Measurements from ENCODE around the gene OR2G6.
"Not testable (repeated sequence)": the region's sequence is repeated elsewhere in the genome, so short reads cannot be mapped to it uniquely, and the experiment has no call there.

GRCh38 chr1:248537449-248537848 lies 29.6 kb downstream of the OR2G6 start:
- TF ChIP-seq, protein P1, sequence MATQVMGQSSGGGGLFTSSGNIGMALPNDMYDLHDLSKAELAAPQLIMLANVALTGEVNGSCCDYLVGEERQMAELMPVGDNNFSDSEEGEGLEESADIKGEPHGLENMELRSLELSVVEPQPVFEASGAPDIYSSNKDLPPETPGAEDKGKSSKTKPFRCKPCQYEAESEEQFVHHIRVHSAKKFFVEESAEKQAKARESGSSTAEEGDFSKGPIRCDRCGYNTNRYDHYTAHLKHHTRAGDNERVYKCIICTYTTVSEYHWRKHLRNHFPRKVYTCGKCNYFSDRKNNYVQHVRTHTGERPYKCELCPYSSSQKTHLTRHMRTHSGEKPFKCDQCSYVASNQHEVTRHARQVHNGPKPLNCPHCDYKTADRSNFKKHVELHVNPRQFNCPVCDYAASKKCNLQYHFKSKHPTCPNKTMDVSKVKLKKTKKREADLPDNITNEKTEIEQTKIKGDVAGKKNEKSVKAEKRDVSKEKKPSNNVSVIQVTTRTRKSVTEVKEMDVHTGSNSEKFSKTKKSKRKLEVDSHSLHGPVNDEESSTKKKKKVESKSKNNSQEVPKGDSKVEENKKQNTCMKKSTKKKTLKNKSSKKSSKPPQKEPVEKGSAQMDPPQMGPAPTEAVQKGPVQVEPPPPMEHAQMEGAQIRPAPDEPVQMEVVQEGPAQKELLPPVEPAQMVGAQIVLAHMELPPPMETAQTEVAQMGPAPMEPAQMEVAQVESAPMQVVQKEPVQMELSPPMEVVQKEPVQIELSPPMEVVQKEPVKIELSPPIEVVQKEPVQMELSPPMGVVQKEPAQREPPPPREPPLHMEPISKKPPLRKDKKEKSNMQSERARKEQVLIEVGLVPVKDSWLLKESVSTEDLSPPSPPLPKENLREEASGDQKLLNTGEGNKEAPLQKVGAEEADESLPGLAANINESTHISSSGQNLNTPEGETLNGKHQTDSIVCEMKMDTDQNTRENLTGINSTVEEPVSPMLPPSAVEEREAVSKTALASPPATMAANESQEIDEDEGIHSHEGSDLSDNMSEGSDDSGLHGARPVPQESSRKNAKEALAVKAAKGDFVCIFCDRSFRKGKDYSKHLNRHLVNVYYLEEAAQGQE (IDR thresholded peaks at IDR 0.05; ENCODE audit: borderline replicate concordance) = not testable (repeated sequence)
- TF ChIP-seq, protein P2, sequence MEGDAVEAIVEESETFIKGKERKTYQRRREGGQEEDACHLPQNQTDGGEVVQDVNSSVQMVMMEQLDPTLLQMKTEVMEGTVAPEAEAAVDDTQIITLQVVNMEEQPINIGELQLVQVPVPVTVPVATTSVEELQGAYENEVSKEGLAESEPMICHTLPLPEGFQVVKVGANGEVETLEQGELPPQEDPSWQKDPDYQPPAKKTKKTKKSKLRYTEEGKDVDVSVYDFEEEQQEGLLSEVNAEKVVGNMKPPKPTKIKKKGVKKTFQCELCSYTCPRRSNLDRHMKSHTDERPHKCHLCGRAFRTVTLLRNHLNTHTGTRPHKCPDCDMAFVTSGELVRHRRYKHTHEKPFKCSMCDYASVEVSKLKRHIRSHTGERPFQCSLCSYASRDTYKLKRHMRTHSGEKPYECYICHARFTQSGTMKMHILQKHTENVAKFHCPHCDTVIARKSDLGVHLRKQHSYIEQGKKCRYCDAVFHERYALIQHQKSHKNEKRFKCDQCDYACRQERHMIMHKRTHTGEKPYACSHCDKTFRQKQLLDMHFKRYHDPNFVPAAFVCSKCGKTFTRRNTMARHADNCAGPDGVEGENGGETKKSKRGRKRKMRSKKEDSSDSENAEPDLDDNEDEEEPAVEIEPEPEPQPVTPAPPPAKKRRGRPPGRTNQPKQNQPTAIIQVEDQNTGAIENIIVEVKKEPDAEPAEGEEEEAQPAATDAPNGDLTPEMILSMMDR (IDR thresholded peaks at IDR 0.05; ENCODE audit: poor library complexity, severe bottlenecking) = not testable (repeated sequence)
- not testable (repeated sequence) for TF ChIP-seq RAD21 (conservative IDR thresholded peaks at IDR 0.05); EP300 (conservative IDR thresholded peaks at IDR 0.05; ENCODE audit: poor library complexity, severe bottlenecking); EZH2 (IDR thresholded peaks at IDR 0.05; ENCODE audit: borderline replicate concordance, insufficient read depth, low read length, poor library complexity, severe bottlenecking); POLR2AphosphoS5 (IDR thresholded peaks at IDR 0.05)

Measured in neural cell (in vitro differentiated cells).